HG02884 (cell line): ENCODE results near the gene MMRN1.

Experiments
- ATAC-seq: cut with Tn5 transposase; IDR thresholded peaks from one replicate; pipeline ENCODE4 v1.9.1; 2021; ENCODE audit warnings: mild to moderate bottlenecking, moderate library complexity; ENCODE audit not compliant: unreplicated experiment

The MMRN1 gene

GRCh38 chr4:89994176-89994873 lies 99.7 kb downstream of the MMRN1 start:
- no peak for ATAC-seq

- ATAC-seq = no peak
These were observed 100.4 kb downstream of the MMRN1 start for GRCh38 chr4:89995006-89995405.

GRCh38 chr4:89995814-89996213 lies 101.2 kb downstream of the MMRN1 start:
- ATAC-seq = no peak

- ATAC-seq = no peak
These were observed 102.6 kb downstream of the MMRN1 start for GRCh38 chr4:89997171-89997704.

- no peak for ATAC-seq
These were observed 103.9 kb downstream of the MMRN1 start for GRCh38 chr4:89998469-89999011.

- ATAC-seq = no peak
These were observed 106.4 kb downstream of the MMRN1 start for GRCh38 chr4:90001023-90001422.

- no peak for ATAC-seq
These were observed 107.9 kb downstream of the MMRN1 start for GRCh38 chr4:90002441-90003062.
